HEK293 (cell line): ENCODE measurements around the gene RPUSD4.
A peak's percentile ranks its signal among the peaks of the same experiment; 100 is the strongest.

Source experiments
- CTCF ChIA-PET: fragments of 350-600 bp; formaldehyde crosslinking; extraction: SDS; loops from one replicate; lab custom pipeline; 2021; ENCODE audit warnings: antibody characterized with exemption; lab: Yijun Ruan, JAX
- POLR2A ChIA-PET: fragments of 300-600 bp; formaldehyde crosslinking; extraction: SDS; loops from one replicate; lab custom pipeline; 2020; ENCODE audit warnings: antibody characterized with exemption, inconsistent platforms; lab: Yijun Ruan, JAX
- H3K27ac ChIP-seq: fragments of 200-500 bp; sonication (Bioruptor generic); 2 replicates; pipeline ENCODE4 v1.5.1; 2014; ENCODE audit warnings: low read depth, low read length, control low read depth, inconsistent platforms; ENCODE audit errors: extremely low read depth
- H3K36me3 ChIP-seq, 2 experiments: fragments of 200-500 bp in 1 of 2; sonication (Bioruptor generic) in 1 of 2; 1 replicate in 1 of 2; 2 replicates in 1 of 2; pipeline ENCODE4 v1.5.1; 2014 to 2017; ENCODE audit warnings: inconsistent platforms in 2 of 2, low read length in 2 of 2; ENCODE audit not compliant: control insufficient read depth in 2 of 2, insufficient read depth in 1 of 2
- H3K4me1 ChIP-seq: fragments of 200-500 bp; sonication (Bioruptor generic); 2 replicates; pipeline ENCODE4 v1.5.1; 2014; ENCODE audit warnings: mild to moderate bottlenecking, low read length, inconsistent platforms; ENCODE audit not compliant: control insufficient read depth, insufficient read depth
- H3K4me3 ChIP-seq: 2 replicates; pipeline ENCODE4 v1.5.1; 2011; ENCODE audit warnings: low read depth, mild to moderate bottlenecking, control low read depth, low read length, moderate library complexity
- H3K9me3 ChIP-seq: fragments of 200-500 bp; sonication (Bioruptor generic); 2 replicates; pipeline ENCODE4 v1.5.1; 2014; ENCODE audit warnings: low read depth, low read length, inconsistent platforms; ENCODE audit not compliant: control insufficient read depth, insufficient read depth
- EGR2 ChIP-seq: fragments of 450-650 bp; formaldehyde crosslinking; IDR thresholded peaks from 2 replicates; pipeline ENCODE4 v1.5.1; 2016; ENCODE audit warnings: low read depth, missing biosample characterization, missing genetic modification characterization
- KLF1 ChIP-seq: fragments of 450-650 bp; formaldehyde crosslinking; IDR thresholded peaks from 2 replicates; pipeline ENCODE4 v1.5.1; 2016; ENCODE audit warnings: missing biosample characterization, missing genetic modification characterization
- SP7 ChIP-seq: fragments of 450-650 bp; formaldehyde crosslinking; IDR thresholded peaks from 2 replicates; pipeline ENCODE4 v1.5.1; 2016; ENCODE audit warnings: missing biosample characterization, missing genetic modification characterization
- YY2 ChIP-seq: fragments of 450-650 bp; formaldehyde crosslinking; IDR thresholded peaks from 2 replicates; pipeline ENCODE4 v1.5.1; 2016; ENCODE audit warnings: missing biosample characterization, missing genetic modification characterization
- ZBTB20 ChIP-seq: fragments of 450-650 bp; formaldehyde crosslinking; IDR thresholded peaks from 2 replicates; pipeline ENCODE4 v1.5.1; 2016; ENCODE audit warnings: missing biosample characterization, missing genetic modification characterization
- ZBTB48 ChIP-seq: fragments of 450-650 bp; formaldehyde crosslinking; IDR thresholded peaks from 2 replicates; pipeline ENCODE4 v1.5.1; 2016; ENCODE audit warnings: missing biosample characterization, missing genetic modification characterization
- ZNF133 ChIP-seq: fragments of 450-650 bp; formaldehyde crosslinking; IDR thresholded peaks from 2 replicates; pipeline ENCODE4 v1.5.1; 2016; ENCODE audit warnings: missing biosample characterization, missing genetic modification characterization
- ZNF174 ChIP-seq: fragments of 450-650 bp; formaldehyde crosslinking; IDR thresholded peaks from 2 replicates; pipeline ENCODE4 v1.5.0; 2017; ENCODE audit warnings: missing biosample characterization, mild to moderate bottlenecking, missing genetic modification characterization
- ZNF184 ChIP-seq: fragments of 450-650 bp; IDR thresholded peaks from 2 replicates; pipeline ENCODE4 v1.5.1; 2018; ENCODE audit warnings: missing biosample characterization, mild to moderate bottlenecking, missing genetic modification characterization
- ZNF19 ChIP-seq: fragments of 450-650 bp; formaldehyde crosslinking; IDR thresholded peaks from 2 replicates; pipeline ENCODE4; 2016; ENCODE audit warnings: missing biosample characterization, missing genetic modification characterization, low read depth
- ZNF24 ChIP-seq: fragments of 450-650 bp; formaldehyde crosslinking; IDR thresholded peaks from 2 replicates; pipeline ENCODE4 v1.5.1; 2016; ENCODE audit warnings: missing biosample characterization, missing genetic modification characterization
- ZNF266 ChIP-seq: fragments of 450-650 bp; formaldehyde crosslinking; IDR thresholded peaks from 2 replicates; pipeline ENCODE4 v1.5.1; 2016; ENCODE audit warnings: missing biosample characterization, missing genetic modification characterization, low read depth
- ZNF391 ChIP-seq: fragments of 450-650 bp; formaldehyde crosslinking; IDR thresholded peaks from 2 replicates; pipeline ENCODE4 v1.5.1; 2016; ENCODE audit warnings: low read depth, missing biosample characterization, missing genetic modification characterization, borderline replicate concordance
- ZNF530 ChIP-seq: fragments of 450-650 bp; formaldehyde crosslinking; IDR thresholded peaks from 2 replicates; pipeline ENCODE4 v1.5.1; 2016; ENCODE audit warnings: low read depth, missing biosample characterization, missing genetic modification characterization
- ZSCAN30 ChIP-seq: fragments of 450-650 bp; IDR thresholded peaks from 2 replicates; pipeline ENCODE4 v1.5.1; 2018; ENCODE audit warnings: missing biosample characterization, mild to moderate bottlenecking, missing genetic modification characterization, moderate library complexity
- ZXDB ChIP-seq: fragments of 450-650 bp; formaldehyde crosslinking; IDR thresholded peaks from 2 replicates; pipeline ENCODE4 v1.5.1; 2016; ENCODE audit warnings: missing biosample characterization, missing genetic modification characterization
- TF ChIP-seq, protein P1 (sequence below): fragments of 450-650 bp; formaldehyde crosslinking; IDR thresholded peaks from 2 replicates; pipeline ENCODE4 v1.5.1; 2017; ENCODE audit warnings: missing biosample characterization, missing genetic modification characterization
- TF ChIP-seq, protein P2 (sequence below): fragments of 450-650 bp; formaldehyde crosslinking; IDR thresholded peaks from 2 replicates; pipeline ENCODE4 v1.5.1; 2016; ENCODE audit warnings: missing biosample characterization, missing genetic modification characterization
- TF ChIP-seq, protein P3 (sequence below): fragments of 450-650 bp; formaldehyde crosslinking; IDR thresholded peaks from 2 replicates; pipeline ENCODE4 v1.5.1; 2016; ENCODE audit warnings: missing biosample characterization, missing genetic modification characterization
- TF ChIP-seq, protein P4 (sequence below): fragments of 450-650 bp; formaldehyde crosslinking; conservative IDR thresholded peaks from 2 replicates; pipeline ENCODE4 v1.5.1; 2016; ENCODE audit warnings: low read depth, missing biosample characterization, missing genetic modification characterization

Gene RPUSD4

DNA sequence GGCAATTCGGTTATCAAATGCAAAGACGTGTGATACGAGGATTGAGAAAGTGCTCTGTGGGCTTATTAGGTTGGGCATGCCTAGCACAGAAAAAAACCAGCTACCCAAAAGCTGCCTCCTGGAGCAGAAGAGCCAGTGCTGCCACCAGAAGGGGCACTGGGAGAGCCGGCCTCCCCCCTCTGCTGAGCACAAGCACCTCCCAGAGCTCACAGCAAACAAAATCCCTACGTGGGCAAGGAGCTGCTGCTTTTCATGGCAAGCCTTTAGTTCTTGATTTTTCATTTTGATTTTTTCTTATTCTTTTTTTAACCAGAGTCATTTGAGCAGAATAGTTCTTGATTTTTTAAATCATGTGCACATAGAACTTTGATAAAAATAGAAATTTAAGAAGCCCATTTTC is 12.8 kb downstream of the RPUSD4 start (continued):
- TF ChIP-seq EGR2 (tag by site-specific recombination): no peak
- TF ChIP-seq ZNF174: no peak
- TF ChIP-seq YY2: no peak
- TF ChIP-seq ZBTB20 (tag by site-specific recombination): no peak

DNA sequence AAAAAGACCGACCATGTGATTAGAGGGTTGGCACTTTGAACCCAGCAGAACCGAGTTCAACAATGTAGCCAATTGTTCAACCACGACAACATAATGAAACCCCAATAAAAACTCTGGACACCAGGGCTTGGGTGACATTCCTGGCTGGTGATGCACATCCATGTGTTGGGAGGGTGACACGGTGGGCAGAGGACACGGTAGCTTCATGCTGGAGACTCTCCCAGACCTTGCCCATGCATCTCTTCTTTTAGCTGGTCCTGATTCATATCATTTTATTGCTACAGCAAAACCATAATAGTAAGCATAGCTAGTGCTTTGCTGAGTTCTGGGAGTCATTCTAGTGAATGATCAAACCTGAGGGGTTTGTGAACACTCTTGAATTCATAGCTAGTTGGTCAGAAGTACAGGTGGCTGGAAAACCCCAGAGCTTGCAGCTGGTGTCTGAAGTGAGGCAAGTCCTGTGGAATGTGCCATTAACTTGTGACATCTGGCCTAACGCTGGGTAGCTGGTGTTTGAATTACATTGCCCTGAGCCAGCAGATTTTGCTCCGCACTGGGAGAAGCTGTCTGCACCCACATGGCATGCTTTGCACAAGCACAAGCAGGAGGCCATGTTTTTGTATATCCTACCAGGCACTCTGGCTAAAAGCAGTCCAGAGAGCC is 14.0 kb downstream of the RPUSD4 start:
- peaks cover 0 to 77% of the 10 kb centered on the region in 2 experiments; a peak in 1 of 3 replicates for H3K36me3 ChIP-seq
- POLR2A ChIA-PET: no interaction called here
- no peak overlapping the region for H3K27ac ChIP-seq
- H3K9me3 ChIP-seq: no peaks in the 10 kb centered on the region
- no peak overlapping the region for H3K4me3 ChIP-seq
- H3K4me1 ChIP-seq: no peaks in the 10 kb centered on the region
- TF ChIP-seq ZNF24 (tag by site-specific recombination) (no peak), ZNF530 (tag by site-specific recombination) (no peak), SP7 (tag by site-specific recombination) (no peak), ZNF391 (tag by site-specific recombination) (no peak), ZSCAN30 (tag by site-specific recombination) (no peak), ZNF133 (tag by site-specific recombination) (no peak)
- CTCF ChIA-PET: interaction anchor here (0.7 to 10.0 kb wide), 4 partner anchors 82 to 283 kb away, joined by 3 to 131 read pairs (median 4); no protein-coding TSS in a partner anchor

DNA sequence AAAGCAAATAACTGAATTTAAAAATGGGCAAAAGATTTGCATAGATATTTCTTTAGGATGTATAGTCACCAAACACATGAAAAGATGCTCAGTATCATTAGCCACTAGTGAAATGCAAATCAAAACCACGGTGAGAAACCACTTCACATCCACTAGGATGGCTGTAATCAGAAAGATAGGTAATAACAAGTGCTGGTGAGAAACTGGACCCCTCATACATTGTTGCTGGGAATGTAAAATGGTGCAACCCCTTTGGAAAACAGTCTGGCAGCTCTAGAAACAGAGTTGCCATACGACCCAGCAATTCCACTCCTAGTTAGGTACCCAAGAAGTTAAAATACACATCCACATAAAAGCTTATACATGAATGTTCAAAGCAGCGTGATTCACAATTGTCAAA is 16.3 kb downstream of the RPUSD4 start:
- Histone ChIP-seq H3K4me3 (no peak overlapping the region), H3K4me1 (no peaks in the 10 kb centered on the region), H3K9me3 (no peaks in the 10 kb centered on the region), H3K36me3 (peaks cover 0 to 74% of the 10 kb centered on the region in 2 experiments; a peak in 1 of 3 replicates), H3K27ac (no peak overlapping the region)
- ChIA-PET POLR2A (no interaction called here), CTCF (interaction anchor here (0.7 to 10.0 kb wide), 6 partner anchors 10 to 413 kb away, joined by 3 to 131 read pairs (median 3); no protein-coding TSS in a partner anchor)
- TF ChIP-seq ZNF19 (tag by site-specific recombination) (no peak), ZNF184 (tag by site-specific recombination) (peak; percentile 96)

DNA sequence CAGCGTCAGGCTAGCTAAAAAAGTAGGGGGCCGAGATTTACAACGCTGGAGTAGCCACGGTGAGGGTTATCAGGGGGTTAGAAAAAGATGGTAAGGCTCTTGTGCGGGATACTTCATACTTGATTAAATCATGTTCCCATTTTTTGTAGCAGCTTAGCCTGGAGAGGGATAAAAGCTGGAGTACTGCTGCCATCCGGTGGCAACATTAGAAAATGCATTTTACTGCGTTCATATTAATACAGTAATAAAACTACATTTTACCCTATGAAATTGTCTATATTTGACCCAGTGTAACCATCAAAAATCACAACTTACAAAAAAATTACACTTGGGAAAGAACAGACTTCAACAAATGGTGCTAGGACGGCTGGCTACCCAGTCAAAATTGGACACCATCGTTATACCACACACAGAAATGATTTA is 17.3 kb downstream of the RPUSD4 start:
- Histone ChIP-seq H3K4me1 (no peaks in the 10 kb centered on the region), H3K4me3 (no peak overlapping the region), H3K9me3 (no peaks in the 10 kb centered on the region), H3K36me3 (peaks cover 0 to 67% of the 10 kb centered on the region in 2 experiments; a peak in 1 of 3 replicates), H3K27ac (no peak overlapping the region)
- POLR2A ChIA-PET: no interaction called here
- CTCF ChIA-PET: interaction anchor here (0.6 to 10.0 kb wide), 42 partner anchors 8 to 1787 kb away, joined by 3 to 131 read pairs (median 4); no protein-coding TSS in a partner anchor
- TF ChIP-seq KLF1 (tag by site-specific recombination) (no peak), ZSCAN30 (tag by site-specific recombination) (0 out of 2 replicates have a peak, but pooled peaks have one; percentile 48), ZXDB (no peak), ZNF266 (tag by site-specific recombination) (no peak), ZBTB48 (no peak)
- TF ChIP-seq, protein P1, sequence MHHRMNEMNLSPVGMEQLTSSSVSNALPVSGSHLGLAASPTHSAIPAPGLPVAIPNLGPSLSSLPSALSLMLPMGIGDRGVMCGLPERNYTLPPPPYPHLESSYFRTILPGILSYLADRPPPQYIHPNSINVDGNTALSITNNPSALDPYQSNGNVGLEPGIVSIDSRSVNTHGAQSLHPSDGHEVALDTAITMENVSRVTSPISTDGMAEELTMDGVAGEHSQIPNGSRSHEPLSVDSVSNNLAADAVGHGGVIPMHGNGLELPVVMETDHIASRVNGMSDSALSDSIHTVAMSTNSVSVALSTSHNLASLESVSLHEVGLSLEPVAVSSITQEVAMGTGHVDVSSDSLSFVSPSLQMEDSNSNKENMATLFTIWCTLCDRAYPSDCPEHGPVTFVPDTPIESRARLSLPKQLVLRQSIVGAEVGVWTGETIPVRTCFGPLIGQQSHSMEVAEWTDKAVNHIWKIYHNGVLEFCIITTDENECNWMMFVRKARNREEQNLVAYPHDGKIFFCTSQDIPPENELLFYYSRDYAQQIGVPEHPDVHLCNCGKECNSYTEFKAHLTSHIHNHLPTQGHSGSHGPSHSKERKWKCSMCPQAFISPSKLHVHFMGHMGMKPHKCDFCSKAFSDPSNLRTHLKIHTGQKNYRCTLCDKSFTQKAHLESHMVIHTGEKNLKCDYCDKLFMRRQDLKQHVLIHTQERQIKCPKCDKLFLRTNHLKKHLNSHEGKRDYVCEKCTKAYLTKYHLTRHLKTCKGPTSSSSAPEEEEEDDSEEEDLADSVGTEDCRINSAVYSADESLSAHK: no peak
- TF ChIP-seq, protein P2, sequence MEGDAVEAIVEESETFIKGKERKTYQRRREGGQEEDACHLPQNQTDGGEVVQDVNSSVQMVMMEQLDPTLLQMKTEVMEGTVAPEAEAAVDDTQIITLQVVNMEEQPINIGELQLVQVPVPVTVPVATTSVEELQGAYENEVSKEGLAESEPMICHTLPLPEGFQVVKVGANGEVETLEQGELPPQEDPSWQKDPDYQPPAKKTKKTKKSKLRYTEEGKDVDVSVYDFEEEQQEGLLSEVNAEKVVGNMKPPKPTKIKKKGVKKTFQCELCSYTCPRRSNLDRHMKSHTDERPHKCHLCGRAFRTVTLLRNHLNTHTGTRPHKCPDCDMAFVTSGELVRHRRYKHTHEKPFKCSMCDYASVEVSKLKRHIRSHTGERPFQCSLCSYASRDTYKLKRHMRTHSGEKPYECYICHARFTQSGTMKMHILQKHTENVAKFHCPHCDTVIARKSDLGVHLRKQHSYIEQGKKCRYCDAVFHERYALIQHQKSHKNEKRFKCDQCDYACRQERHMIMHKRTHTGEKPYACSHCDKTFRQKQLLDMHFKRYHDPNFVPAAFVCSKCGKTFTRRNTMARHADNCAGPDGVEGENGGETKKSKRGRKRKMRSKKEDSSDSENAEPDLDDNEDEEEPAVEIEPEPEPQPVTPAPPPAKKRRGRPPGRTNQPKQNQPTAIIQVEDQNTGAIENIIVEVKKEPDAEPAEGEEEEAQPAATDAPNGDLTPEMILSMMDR: peak; percentile 27; the same call in 1 of the 2 replicates
- TF ChIP-seq, protein P3, sequence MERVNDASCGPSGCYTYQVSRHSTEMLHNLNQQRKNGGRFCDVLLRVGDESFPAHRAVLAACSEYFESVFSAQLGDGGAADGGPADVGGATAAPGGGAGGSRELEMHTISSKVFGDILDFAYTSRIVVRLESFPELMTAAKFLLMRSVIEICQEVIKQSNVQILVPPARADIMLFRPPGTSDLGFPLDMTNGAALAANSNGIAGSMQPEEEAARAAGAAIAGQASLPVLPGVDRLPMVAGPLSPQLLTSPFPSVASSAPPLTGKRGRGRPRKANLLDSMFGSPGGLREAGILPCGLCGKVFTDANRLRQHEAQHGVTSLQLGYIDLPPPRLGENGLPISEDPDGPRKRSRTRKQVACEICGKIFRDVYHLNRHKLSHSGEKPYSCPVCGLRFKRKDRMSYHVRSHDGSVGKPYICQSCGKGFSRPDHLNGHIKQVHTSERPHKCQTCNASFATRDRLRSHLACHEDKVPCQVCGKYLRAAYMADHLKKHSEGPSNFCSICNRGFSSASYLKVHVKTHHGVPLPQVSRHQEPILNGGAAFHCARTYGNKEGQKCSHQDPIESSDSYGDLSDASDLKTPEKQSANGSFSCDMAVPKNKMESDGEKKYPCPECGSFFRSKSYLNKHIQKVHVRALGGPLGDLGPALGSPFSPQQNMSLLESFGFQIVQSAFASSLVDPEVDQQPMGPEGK (tag by site-specific recombination): no peak
- TF ChIP-seq, protein P4, sequence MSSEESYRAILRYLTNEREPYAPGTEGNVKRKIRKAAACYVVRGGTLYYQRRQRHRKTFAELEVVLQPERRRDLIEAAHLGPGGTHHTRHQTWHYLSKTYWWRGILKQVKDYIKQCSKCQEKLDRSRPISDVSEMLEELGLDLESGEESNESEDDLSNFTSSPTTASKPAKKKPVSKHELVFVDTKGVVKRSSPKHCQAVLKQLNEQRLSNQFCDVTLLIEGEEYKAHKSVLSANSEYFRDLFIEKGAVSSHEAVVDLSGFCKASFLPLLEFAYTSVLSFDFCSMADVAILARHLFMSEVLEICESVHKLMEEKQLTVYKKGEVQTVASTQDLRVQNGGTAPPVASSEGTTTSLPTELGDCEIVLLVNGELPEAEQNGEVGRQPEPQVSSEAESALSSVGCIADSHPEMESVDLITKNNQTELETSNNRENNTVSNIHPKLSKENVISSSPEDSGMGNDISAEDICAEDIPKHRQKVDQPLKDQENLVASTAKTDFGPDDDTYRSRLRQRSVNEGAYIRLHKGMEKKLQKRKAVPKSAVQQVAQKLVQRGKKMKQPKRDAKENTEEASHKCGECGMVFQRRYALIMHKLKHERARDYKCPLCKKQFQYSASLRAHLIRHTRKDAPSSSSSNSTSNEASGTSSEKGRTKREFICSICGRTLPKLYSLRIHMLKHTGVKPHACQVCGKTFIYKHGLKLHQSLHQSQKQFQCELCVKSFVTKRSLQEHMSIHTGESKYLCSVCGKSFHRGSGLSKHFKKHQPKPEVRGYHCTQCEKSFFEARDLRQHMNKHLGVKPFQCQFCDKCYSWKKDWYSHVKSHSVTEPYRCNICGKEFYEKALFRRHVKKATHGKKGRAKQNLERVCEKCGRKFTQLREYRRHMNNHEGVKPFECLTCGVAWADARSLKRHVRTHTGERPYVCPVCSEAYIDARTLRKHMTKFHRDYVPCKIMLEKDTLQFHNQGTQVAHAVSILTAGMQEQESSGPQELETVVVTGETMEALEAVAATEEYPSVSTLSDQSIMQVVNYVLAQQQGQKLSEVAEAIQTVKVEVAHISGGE: no peak
